HCT116 (cell line): ENCODE data around the gene RNU7-1. TPM values are rescaled to one million over a fixed set of nuclear protein-coding genes. Genes with fewer than 3 reads are reported as not detected.

Source experiments
- ATAC-seq: fragments of 200-7000 bp; cut with Tn5 transposase; 2 replicates; pipeline ENCODE4 v1.9.1; 2020; ENCODE audit warnings: mild to moderate bottlenecking, moderate library complexity
- BruUV-seq: library from RNA; stranded (reverse); fragments of 400-500 nt; replicated peaks from 2 replicates; lab custom pipeline; 2021; lab: Mats Ljungman, UMichigan
- CTCF ChIA-PET: fragments of 300-600 bp; sonication (Branson Sonifier 250); formaldehyde crosslinking; loops from one replicate; lab custom pipeline; 2021; ENCODE audit warnings: antibody characterized with exemption; lab: Charles Lee
- POLR2A ChIA-PET: fragments of 300-600, 350-600 bp; sonication (Branson Sonifier 250); formaldehyde crosslinking; loops from one replicate; lab custom pipeline; 2021; ENCODE audit warnings: antibody characterized with exemption; lab: Charles Lee
- RAD21 ChIA-PET, 2 experiments: fragments of 300-600 bp; sonication (Branson Sonifier 250); formaldehyde crosslinking; loops; one replicate each; lab custom pipeline; 2023; ENCODE audit warnings: low total read pairs in 2 of 2; ENCODE audit not compliant: uncharacterized antibody in 2 of 2, unreplicated experiment in 2 of 2, low non-redundant PET in 1 of 2; lab: Charles Lee
- DNase-seq: peaks from one replicate; pipeline ENCODE4 v3.0.0-alpha.2; 2010; ENCODE audit warnings: low read depth, low spot score
- H2AFZ ChIP-seq: fragments of 200-600 bp; shearing (Covaris generic), sonication (generic); 2 replicates; pipeline ENCODE4 v1.6.1; 2017; ENCODE audit warnings: low read depth, mixed run types, mixed read lengths, antibody characterized with exemption, low read length; ENCODE audit not compliant: poor library complexity, severe bottlenecking
- H3K27ac ChIP-seq: 2 replicates; pipeline ENCODE4 v1.5.1; 2012; ENCODE audit warnings: low read depth, low read length
- H3K27me3 ChIP-seq: fragments of 200-600 bp; sonication (generic); 2 replicates; pipeline ENCODE4 v1.6.1; 2016; ENCODE audit warnings: mixed run types, low read length, mixed read lengths; ENCODE audit not compliant: insufficient read depth
- H3K36me3 ChIP-seq, 2 experiments: fragments of 200-500 bp in 1 of 2; fragments of 200-600 bp in 1 of 2; sonication (Bioruptor generic) in 1 of 2; sonication (generic) in 1 of 2; 2 replicates each; pipeline versions ENCODE4 v1.5.1 to v1.6.1; 2014 to 2016; ENCODE audit warnings: low read length in 2 of 2, inconsistent platforms in 1 of 2, mixed read lengths in 1 of 2, mixed run types in 1 of 2; ENCODE audit not compliant: insufficient read depth in 2 of 2, control insufficient read depth in 1 of 2
- H3K4me1 ChIP-seq, 2 experiments: fragments of 200-600 bp in 1 of 2; sonication (generic) in 1 of 2; 2 replicates each; pipeline versions ENCODE4 v1.5.1 to v1.6.1; 2012 to 2017; ENCODE audit warnings: low read length in 2 of 2, inconsistent platforms in 1 of 2, mild to moderate bottlenecking in 1 of 2, mixed read lengths in 1 of 2, mixed run types in 1 of 2, moderate library complexity in 1 of 2; ENCODE audit not compliant: insufficient read depth in 2 of 2, control insufficient read depth in 1 of 2
- H3K4me2 ChIP-seq: fragments of 200-600 bp; sonication (generic); 2 replicates; pipeline ENCODE4 v1.6.1; 2017; ENCODE audit warnings: mixed run types, low read length, mixed read lengths
- H3K4me3 ChIP-seq, 2 experiments: fragments of 200-600 bp in 1 of 2; sonication (generic) in 1 of 2; replicated peaks in 1 of 2; 2 replicates each; pipeline ENCODE4 v1.5.1; 2011 to 2016; ENCODE audit warnings: low read length in 2 of 2, control low read depth in 1 of 2, low read depth in 1 of 2, mild to moderate bottlenecking in 1 of 2, mixed read lengths in 1 of 2, mixed run types in 1 of 2
- H3K79me2 ChIP-seq: fragments of 200-600 bp; sonication (generic); 2 replicates; pipeline ENCODE4 v1.6.1; 2017; ENCODE audit warnings: mild to moderate bottlenecking, mixed run types, low read length, moderate library complexity, mixed read lengths; ENCODE audit not compliant: insufficient read depth
- H3K9ac ChIP-seq: fragments of 200-600 bp; sonication (generic); 2 replicates; pipeline ENCODE4 v1.6.1; 2016; ENCODE audit warnings: low read length, mixed read lengths
- H3K9me2 ChIP-seq: fragments of 200-600 bp; sonication (generic), shearing (Covaris generic); 2 replicates; pipeline ENCODE4 v1.6.1; 2017; ENCODE audit warnings: mixed run types, mild to moderate bottlenecking, moderate library complexity; ENCODE audit not compliant: insufficient read depth
- H3K9me3 ChIP-seq, 2 experiments: fragments of 200-500 bp in 1 of 2; fragments of 200-600 bp in 1 of 2; sonication (Bioruptor generic) in 1 of 2; sonication (generic) in 1 of 2; 2 replicates each; pipeline ENCODE4 v1.6.1; 2014 to 2017; ENCODE audit warnings: low read length in 2 of 2, mixed read lengths in 2 of 2, inconsistent platforms in 1 of 2, low read depth in 1 of 2, mild to moderate bottlenecking in 1 of 2, mixed run types in 1 of 2, moderate library complexity in 1 of 2; ENCODE audit not compliant: control insufficient read depth in 1 of 2, insufficient read depth in 1 of 2
- H4K20me1 ChIP-seq: fragments of 200-600 bp; sonication (generic), shearing (Covaris generic); 2 replicates; pipeline ENCODE4 v1.6.1; 2017; ENCODE audit warnings: mixed run types, mild to moderate bottlenecking, moderate library complexity; ENCODE audit not compliant: insufficient read depth
- CBX3 ChIP-seq: IDR thresholded peaks from 2 replicates; pipeline ENCODE4 v1.6.1; 2012; ENCODE audit warnings: low read depth
- CTCF ChIP-seq, 3 experiments: fragments of 200-600 bp in 1 of 3; sonication (generic) in 1 of 3; IDR thresholded peaks in 2 of 3; conservative IDR thresholded peaks in 1 of 3; 2 replicates each; pipeline ENCODE4 v1.5.1; 2012 to 2017; ENCODE audit warnings: low read depth in 2 of 3, low read length in 2 of 3, antibody characterized with exemption in 1 of 3, borderline replicate concordance in 1 of 3, control low read depth in 1 of 3, mild to moderate bottlenecking in 1 of 3, mixed read lengths in 1 of 3, mixed run types in 1 of 3, moderate library complexity in 1 of 3; ENCODE audit not compliant: insufficient read depth in 1 of 3
- ELF1 ChIP-seq: IDR thresholded peaks from 2 replicates; pipeline ENCODE4 v1.6.1; 2012; ENCODE audit warnings: low read depth, borderline replicate concordance
- EZH2 ChIP-seq: fragments of 200-600 bp; sonication (generic); IDR thresholded peaks from 2 replicates; pipeline ENCODE4 v1.6.1; 2017; ENCODE audit warnings: antibody characterized with exemption, mixed run types
- FOSL1 ChIP-seq: IDR thresholded peaks from 2 replicates; pipeline ENCODE4 v1.6.1; 2012; ENCODE audit warnings: low read depth
- POLR2AphosphoS5 ChIP-seq: IDR thresholded peaks from 2 replicates; pipeline ENCODE4 v1.6.1; 2011; ENCODE audit warnings: mild to moderate bottlenecking, low read depth, low read length, moderate library complexity
- SIN3A ChIP-seq: IDR thresholded peaks from 2 replicates; pipeline ENCODE4 v1.6.1; 2012; ENCODE audit warnings: low read depth
- SP1 ChIP-seq: IDR thresholded peaks from 2 replicates; pipeline ENCODE4 v1.6.1; 2012; ENCODE audit warnings: low read depth
- SRF ChIP-seq: IDR thresholded peaks from 2 replicates; pipeline ENCODE4 v1.6.1; 2012; ENCODE audit warnings: low read depth
- TCF7L2 ChIP-seq: IDR thresholded peaks from 2 replicates; pipeline ENCODE4 v1.7.0; 2011; ENCODE audit warnings: borderline replicate concordance, inconsistent platforms; ENCODE audit not compliant: insufficient read depth, insufficient read length; ENCODE audit errors: extremely low read depth
- intact Hi-C: fragments of 100-400 bp; cut with micrococcal nuclease; formaldehyde crosslinking; loops from 2 replicates; pipeline ENCODE4 v1.10.0; 2022
- total RNA-seq: library from RNA; stranded (reverse); gene quantifications from one replicate; pipeline ENCODE4 v1.2.1, GENCODE V29; 2021; ENCODE audit not compliant: unreplicated experiment
- TF ChIP-seq, protein P1 (sequence below): IDR thresholded peaks from 2 replicates; pipeline ENCODE4 v1.6.1; 2012; ENCODE audit warnings: low read depth

RNU7-1 gene
- total RNA-seq, 1 experiment from 2014 or later, result not detected

- peak overlapping the region; percentile 91 for H3K4me2 ChIP-seq
- no peaks in the 10 kb centered on the region for H3K27me3 ChIP-seq
- H3K9me3 ChIP-seq, result no peaks in the 10 kb centered on the region
- BruUV-seq, result TSS peak; percentile 27
- TF ChIP-seq POLR2AphosphoS5, result no peak
- TF ChIP-seq ELF1, result no peak
- no peak for TF ChIP-seq EZH2
- TF ChIP-seq CBX3, result no peak
- no peak for TF ChIP-seq TCF7L2
- no peak for TF ChIP-seq SP1
- TF ChIP-seq SIN3A, result no peak
- no peak for TF ChIP-seq CTCF (IDR thresholded peaks at IDR 0.05 in 2 of 3, conservative IDR thresholded peaks at IDR 0.05 in 1 of 3; ENCODE audit: borderline replicate concordance in 1 of 3, insufficient read depth in 1 of 3, low read depth in 2 of 3, low read length in 2 of 3)
- TF ChIP-seq SRF, result no peak
- no peak for TF ChIP-seq FOSL1
- TF ChIP-seq, protein P1, sequence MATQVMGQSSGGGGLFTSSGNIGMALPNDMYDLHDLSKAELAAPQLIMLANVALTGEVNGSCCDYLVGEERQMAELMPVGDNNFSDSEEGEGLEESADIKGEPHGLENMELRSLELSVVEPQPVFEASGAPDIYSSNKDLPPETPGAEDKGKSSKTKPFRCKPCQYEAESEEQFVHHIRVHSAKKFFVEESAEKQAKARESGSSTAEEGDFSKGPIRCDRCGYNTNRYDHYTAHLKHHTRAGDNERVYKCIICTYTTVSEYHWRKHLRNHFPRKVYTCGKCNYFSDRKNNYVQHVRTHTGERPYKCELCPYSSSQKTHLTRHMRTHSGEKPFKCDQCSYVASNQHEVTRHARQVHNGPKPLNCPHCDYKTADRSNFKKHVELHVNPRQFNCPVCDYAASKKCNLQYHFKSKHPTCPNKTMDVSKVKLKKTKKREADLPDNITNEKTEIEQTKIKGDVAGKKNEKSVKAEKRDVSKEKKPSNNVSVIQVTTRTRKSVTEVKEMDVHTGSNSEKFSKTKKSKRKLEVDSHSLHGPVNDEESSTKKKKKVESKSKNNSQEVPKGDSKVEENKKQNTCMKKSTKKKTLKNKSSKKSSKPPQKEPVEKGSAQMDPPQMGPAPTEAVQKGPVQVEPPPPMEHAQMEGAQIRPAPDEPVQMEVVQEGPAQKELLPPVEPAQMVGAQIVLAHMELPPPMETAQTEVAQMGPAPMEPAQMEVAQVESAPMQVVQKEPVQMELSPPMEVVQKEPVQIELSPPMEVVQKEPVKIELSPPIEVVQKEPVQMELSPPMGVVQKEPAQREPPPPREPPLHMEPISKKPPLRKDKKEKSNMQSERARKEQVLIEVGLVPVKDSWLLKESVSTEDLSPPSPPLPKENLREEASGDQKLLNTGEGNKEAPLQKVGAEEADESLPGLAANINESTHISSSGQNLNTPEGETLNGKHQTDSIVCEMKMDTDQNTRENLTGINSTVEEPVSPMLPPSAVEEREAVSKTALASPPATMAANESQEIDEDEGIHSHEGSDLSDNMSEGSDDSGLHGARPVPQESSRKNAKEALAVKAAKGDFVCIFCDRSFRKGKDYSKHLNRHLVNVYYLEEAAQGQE, result no peak
- intact Hi-C loops, result no loop called here
- H3K4me1 ChIP-seq, result peaks cover 7 to 29% of the 10 kb centered on the region in 2 experiments; a peak in 3 of 4 replicates
- H3K9ac ChIP-seq, result peak overlapping the region; percentile 93
- H3K79me2 ChIP-seq, result peaks cover 31% of the 10 kb centered on the region
- ChIA-PET CTCF (interaction anchor here (0.8 to 2.3 kb wide), 7 partner anchors 8 to 85 kb away, joined by 3 to 23 read pairs (median 6); partner anchors contain the start of genes SPSB2 and USP5), RAD21 (no interaction called here), POLR2A (interaction anchor here (1.1 to 1.2 kb wide), 3 partner anchors 9 to 64 kb away, joined by 7 to 15 read pairs (median 13); partner anchors contain the start of genes ATN1 and SPSB2)
- no peaks in the 10 kb centered on the region for H3K9me2 ChIP-seq
- peak overlapping the region; percentile 61 to 68 for H3K4me3 ChIP-seq
- DNase-seq (no peak), ATAC-seq (peak; percentile 10)
- H2AFZ ChIP-seq, result no peak overlapping the region
- H3K36me3 ChIP-seq, result peaks cover 15 to 37% of the 10 kb centered on the region in 2 experiments; a peak in 3 of 4 replicates
- H4K20me1 ChIP-seq, result no peaks in the 10 kb centered on the region
- H3K27ac ChIP-seq, result peak overlapping the region; percentile 93
Measured at GRCh38 chr12:6936636-6937480, 6.8 kb upstream of the RNU7-1 start.
